NCI-H1092 (cell line): Measurements from ENCODE around the gene MACF1.
"Not testable (repeated sequence)": the region's sequence is repeated elsewhere in the genome, so short reads cannot be mapped to it uniquely, and the experiment has no call there.

Experiments used
- DNase-seq: peaks from one replicate; lab custom pipeline; 2025; lab: John Stamatoyannopoulos, UW

MACF1 gene

DNA sequence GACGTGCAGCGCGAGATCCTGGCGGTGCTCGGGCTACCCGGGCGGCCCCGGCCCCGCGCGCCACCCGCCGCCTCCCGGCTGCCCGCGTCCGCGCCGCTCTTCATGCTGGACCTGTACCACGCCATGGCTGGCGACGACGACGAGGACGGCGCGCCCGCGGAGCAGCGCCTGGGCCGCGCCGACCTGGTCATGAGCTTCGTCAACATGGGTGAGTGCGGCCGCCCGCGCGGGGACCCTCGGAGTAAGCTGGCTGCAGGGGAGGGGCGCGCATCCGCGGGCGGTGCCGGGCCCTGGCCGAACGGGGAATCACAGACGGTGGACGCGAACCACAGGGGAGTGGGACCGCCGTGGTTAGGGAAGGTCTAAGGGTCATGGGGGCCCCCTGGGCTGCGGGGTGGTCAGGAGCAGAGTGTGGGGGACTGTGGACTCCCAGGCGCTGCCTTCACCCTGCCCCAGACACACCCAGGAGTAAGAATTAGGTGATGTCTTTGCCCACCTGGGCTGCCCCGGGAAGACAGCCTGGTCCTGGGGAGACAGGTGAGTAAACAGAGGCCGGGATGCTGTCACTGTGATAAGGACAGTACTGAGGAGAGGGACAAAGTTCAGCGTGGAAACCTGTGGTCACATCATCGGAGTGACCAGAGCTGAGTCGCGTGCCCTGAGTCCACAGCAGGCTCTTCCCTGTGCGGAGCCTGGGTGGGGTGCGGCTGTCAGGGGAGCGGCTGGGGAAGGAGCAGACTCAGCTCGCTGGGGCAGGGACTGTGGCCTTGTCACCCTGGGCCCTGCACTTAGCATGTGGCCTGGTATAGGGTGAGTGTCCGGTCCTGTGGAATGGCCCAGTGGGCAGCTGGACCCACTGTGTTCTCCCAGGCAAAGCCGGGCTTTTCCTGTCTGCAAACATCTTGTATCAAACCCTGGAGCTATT is 287.9 kb downstream of the MACF1 start:
- not testable (repeated sequence) for DNase-seq

DNA sequence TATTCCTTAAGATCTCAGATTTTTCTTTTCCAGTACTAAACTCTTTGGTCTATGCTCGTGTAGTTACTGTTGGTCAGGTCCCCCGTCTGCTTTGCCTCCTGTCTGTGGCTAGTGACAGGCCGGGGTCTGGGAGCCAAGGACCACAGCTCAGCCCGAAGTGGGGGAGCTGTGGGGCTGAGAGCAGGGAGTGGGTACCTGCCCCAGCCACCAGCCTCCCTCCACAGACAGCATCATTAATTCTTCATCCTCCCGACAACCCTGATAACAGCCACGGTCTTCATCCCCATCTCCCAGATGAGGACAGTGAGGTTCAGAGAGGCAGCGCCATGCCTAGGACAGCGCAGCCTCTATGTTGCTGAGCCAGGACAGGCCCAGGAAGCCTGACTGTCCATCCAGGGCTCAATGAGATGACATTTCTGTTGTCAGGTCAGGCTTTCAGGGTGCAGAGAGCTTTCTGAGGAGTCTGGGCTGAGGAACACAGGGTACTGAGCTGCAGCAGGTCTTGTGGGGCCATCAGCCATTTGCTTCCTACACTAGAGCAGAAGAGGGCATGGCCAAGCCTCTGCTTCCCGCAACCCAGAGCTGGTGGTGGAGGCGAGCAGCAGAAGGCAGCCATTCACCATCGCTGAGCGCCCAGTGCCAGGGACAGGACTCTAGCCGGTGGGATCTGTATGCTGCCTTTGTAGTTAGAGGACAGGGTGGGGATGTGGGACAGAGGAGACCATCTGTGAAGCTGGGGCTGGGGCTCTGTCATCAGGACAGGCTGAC is 288.7 kb downstream of the MACF1 start:
- DNase-seq = not testable (repeated sequence)

DNA sequence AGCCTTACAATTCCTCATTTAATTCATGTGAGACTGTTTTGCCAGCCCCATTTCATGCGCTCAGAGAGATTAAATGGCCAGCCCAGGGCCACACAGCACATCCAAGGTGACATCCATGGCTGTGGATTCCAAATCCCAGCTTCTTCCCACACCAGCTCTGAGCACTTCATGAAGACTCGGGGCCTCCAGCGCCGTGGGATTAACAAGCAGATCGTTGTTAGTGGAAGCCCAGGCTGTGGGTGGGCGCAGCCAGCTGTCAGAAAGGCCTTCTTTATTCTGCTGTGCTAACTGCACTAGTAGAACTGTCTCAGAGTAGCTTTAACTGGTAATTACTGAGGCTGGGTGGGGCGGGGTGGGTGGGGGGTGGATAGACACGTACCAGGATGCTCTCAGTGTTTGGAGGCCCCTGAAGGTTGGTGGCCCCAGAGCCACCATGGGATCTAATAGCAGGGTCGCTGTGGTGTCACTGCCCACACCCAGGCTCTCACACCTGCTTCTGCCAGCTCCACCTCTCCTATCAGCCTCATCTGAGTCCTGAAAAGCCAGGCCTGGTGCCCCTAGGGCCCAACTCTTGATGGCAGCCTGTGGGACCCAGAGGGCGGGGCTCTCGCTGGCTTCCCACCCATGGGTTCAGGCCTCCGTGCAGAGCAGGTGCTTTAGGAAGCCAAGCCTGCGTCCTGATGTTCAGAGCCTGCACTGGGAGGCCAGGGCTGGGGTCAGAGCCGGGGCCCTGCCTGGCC is 290.3 kb downstream of the MACF1 start:
- DNase-seq = no peak

DNA sequence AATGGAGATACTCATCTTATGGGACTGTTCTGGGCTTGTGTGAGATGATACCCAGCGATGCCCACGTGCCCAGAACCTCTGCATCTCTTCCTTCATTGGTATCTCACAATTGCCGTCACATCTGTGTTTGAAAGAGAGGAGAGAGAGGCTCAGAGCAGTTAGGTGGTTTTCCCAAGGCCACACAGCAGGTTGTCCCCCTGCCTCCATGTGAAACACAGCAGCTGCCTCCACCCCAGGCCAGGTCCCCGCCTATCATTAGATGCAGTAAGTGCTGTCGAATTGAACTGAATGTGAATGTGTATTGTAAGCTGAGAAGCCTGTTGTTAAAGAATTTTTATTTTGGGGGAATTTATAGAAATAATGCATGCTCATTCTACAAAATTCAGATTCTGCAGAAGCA is 292.0 kb downstream of the MACF1 start:
- DNase-seq = not testable (repeated sequence)

DNA sequence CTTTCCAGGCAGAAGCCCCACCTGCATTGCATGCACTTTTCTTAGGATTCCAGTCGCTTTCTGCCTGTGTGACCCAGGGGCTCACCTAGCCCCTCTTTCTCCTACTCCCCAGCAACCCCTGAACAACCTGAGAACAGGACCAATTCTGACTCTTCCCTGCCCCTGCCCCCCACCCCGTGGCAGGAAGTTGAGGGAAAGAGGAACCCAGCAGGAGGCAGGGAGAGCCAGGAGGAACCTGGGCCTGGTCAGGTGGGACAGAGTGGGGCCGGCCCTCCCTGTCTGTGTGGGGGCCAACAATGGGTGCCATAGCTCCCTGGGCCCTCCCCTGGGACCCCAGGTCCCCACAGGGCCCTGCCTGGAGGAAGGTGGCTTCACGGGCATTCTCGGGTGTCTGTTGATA is 293.1 kb downstream of the MACF1 start:
- DNase-seq = no peak

DNA sequence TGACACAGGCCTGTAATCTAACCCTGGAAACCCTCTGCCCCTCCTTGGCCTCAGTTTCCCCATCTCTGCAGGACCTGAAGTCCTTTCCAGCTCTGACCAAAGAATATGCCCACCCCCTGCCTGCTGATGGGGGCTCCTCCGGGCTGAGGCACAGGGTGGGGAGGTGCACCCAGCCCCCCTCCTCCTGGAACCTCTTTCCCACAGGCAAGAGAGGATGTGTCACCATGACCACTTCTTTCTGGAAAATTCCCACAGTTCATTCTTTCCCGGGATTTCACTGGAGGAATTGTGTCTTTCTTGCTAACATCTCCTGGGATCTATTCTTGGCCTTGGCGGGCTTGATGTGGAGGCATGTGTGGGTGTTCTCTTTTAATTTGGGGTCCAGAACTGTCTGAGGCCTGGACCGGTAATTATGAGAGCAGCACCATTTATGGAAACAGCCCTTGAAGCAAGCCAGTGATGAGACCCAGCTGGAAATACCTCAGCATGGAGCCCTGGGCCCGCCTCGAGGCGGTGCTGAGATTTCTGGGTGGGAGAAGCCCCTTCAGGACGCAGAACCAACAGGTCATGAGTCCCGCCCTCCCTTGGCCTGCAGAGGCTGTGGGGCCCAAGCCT is 293.7 kb downstream of the MACF1 start:
- DNase-seq = not testable (repeated sequence)

DNA sequence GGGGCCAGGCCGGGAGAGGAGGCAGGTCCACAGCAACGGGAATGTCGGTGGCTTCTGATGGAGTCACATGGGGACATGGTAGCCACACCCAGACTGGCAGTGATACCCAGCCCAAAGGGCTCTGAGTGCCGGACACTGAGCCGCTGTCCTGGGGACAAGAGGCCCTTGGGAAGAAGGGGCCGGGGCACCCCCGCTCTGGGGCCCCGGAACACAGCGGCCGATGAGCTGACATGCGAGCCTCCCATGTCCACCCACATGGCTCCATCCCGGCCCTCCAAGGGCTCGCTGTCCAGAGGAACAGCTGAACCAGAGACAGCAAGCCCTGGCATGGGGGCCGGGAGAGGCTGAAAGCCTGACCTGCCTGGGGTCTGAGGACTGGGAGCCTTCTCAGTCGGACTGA is 294.3 kb downstream of the MACF1 start:
- DNase-seq = not testable (repeated sequence)

DNA sequence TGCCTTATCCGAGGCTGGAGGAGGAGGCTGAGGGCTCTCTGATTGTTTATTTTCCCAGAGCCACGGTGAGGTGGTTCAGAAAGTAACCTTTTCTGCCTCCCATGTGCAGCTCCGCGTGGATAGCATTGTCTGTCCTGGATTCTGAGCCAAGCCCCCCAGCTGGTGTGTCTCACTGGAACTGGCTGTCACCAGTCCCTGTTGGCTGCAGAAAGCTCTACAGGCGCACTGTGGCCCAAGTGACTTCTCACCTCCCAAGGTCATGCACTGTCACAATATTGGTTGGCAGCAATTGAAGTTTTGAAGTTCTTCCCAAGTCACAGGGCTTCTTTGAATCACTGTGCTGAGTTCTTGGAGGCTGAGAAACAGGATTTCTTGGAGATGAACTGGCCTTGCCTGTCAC is 295.2 kb downstream of the MACF1 start:
- no peak for DNase-seq

DNA sequence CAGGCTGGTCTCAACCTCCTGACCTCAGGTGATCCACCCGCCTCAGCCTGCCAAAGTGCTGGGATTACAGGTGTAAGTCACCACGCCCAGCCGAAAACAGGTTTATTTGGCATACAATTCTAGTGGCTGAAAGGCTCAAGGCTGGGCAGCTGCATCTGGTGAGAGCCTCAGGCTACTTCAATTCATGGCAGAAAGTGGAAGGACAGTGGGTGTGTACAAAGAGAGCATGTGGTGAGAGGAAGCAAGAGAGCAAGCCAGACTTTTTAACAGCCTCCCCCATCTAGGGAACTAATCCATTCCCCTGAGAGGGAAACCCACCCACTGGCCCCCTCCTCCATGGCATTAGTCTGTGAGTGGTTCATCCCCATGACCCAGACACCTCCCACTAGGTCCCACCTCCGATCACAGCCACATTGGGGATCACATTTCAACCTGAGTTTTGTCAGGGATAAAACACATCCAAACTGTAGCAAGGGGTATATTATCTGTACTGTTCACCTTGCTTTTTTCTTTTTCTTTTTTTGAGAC is 296.4 kb downstream of the MACF1 start:
- DNase-seq = no peak

DNA sequence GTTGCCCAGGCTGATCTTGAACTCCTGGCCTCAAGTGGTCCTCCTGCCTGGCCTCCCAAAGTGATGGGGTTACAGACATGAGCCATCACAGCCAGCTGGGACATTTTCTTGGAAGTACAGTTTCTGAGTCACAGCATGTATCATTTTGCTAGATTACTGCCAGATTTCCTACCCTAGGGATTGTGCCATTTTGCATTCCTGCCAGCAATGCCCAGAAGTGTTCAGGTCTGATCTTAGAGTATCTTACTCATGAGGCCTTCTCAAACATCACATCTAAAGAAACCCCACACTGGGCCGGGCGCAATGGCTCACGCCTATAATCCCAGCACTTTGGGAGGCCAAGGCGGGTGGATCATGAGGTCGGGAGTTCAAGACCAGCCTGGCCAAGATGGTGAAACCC is 297.2 kb downstream of the MACF1 start:
- DNase-seq = no peak

DNA sequence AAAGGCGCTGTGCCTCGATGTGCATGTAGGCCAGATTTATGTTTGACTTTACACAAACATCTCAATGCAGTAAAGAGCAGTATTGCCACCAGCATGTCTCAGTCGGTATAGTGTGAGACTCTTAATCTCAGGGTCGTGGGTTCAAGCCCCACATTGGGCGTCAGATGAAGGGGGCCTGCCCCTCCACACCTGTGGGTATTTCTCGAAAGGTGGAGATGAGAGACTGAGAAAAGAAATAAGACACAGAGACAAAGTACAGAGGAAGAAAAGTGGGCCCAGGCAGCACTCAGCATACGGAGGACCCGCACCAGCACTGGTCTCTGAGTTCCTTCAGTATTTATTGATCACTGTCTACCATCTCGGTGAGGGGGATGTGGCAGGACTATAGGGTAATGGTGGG is 299.9 kb downstream of the MACF1 start:
- DNase-seq = not testable (repeated sequence)

DNA sequence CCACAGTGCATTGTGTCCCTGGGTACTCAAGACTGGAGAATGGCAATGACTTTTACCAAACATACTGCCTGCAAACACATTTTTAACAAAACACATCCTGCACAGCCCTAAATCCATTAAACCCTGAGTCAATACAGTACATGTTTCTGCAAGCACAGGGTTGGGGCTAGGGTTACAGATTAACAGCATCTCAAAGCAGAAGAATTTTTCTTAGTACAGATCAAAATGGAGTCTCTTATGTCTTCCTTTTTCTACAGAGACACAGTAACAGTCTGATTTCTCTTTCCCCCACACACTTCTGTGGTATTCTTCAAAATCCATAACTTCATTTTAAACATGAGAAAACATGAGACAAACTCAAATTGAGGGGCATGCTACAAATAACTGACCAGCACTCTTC is 300.8 kb downstream of the MACF1 start:
- DNase-seq = no peak

DNA sequence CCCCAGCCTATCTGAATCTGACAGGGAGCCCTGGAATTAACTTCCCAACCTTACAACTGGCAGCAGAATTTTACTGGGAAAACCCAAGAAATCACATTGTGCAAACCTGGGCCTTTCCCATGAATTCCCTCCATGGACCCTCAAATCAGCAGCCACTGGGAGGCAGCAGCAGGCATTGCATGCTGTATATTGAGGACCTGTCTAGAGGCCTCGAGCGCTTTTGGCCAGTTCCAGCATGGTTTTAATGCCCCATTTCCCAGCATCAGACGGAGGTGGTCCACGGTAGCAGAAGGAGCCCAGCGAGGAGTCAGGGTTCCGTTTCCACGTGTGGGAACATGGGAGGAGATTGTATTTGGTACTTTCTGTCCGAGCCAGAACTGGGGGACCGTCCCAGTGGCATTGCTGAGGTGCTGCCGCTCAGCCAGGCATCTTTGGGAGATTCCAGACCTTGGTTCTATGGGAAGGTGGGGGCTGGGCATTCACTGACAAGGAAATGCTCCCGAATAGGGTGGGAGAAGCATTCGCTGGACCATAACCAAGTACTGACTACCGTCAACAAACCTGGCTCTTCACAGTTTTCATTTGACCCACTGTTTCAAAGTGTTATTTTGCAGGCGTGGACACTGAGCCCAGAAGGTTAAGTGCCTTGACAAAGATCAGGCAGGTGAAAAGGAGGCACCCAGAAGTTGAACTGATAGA is 302.9 kb downstream of the MACF1 start:
- DNase-seq = no peak

DNA sequence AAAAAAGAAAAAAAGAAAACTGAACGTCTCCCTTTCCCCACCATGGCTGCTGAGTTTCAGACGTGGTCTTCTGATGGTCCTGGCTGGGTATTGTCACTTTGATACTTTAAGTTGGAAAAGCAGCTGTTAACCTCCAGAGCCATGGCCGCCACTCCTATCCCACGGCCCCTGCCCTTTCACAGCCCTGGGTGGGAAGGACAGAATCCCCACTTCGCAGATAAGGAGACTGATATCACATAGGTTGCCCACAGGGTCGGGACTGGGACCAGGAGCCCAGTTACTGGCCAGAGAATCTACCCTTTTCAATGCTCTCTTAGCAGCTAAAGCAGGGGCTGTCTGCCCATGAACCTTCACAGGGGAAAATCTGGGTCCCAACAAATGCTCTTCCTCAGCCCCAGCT is 303.8 kb downstream of the MACF1 start:
- DNase-seq = no peak

DNA sequence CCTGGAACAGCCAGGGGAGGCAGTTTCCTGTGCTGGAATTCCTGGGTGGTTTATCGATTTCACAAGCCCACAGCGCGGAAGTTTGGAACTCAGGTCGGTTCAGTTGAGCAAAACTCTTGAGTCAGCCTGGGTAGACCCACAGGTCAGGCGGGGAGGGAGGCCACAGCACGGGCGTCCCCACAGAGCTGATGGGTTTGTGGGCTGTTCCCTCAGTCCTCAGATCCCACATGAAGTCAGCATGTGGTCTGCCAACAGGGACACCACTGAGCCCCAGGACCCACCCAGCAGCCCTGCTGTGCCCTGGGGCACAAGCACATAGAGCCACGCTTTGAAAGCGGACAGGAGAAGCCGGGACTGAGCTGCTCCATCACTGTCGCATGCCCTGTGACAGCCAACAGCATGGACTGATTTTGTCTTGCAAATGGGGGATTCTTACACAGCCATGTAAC is 304.4 kb downstream of the MACF1 start:
- no peak for DNase-seq

DNA sequence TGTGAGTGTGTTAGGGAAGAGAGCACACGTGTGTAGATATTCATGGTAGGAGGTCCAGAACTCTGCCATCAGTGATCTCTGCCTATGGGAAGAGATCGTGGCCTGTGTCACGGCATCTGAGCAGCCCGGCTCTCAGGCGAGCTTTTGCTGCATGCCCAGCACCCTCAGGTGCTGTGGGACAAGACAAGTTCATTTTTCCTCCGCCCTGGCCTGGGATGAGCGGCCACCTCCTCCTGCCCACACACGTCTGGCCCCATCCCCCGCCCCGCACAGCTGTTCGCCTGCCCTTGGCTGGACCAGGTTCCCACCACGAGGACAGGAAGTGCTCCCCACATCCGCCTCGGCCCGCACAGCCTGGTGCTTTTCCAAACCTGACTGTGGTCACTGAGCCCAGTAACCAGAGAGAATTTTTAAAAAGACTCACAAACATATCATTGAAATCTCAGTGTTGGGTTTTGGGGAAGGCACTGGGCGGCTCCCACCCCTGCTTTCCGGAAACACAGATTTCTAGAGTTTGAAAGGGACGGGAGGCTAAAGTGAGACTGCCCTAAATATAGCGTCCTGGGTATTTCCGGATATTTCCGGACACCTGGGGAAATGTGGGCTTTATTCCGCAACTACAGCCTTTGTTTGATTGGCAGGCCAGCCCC is 305.0 kb downstream of the MACF1 start:
- DNase-seq = no peak

DNA sequence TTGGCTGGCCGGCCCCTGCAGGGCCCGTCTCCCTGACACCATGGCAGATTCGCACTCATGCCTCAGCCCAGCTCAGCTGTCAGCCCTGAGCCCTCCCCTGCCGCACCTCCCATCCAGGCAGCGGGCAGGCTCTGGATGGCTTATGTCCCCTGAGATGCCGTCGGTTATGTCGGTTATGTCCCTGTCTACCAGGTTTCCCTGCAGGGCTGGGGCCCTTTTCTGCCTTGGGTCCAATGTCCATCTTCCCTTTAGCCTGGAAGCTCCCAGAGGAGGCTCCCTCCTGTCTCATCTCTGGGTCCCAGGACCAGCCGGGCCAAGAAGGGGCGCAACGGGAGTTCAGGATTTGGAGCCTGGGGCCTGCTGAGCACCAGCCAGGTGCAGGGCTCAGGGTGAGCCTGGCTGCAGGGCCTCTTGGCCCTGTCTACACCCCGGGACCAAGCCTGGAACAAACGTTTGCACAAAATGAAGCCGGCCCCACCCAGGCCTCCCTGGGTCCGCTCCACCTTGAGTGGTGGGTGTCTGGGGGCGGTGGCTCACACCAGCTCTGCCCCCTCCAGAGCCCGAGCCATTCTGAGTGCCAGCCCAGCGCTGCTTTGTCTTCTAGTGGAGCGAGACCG is 306.2 kb downstream of the MACF1 start:
- not testable (repeated sequence) for DNase-seq

DNA sequence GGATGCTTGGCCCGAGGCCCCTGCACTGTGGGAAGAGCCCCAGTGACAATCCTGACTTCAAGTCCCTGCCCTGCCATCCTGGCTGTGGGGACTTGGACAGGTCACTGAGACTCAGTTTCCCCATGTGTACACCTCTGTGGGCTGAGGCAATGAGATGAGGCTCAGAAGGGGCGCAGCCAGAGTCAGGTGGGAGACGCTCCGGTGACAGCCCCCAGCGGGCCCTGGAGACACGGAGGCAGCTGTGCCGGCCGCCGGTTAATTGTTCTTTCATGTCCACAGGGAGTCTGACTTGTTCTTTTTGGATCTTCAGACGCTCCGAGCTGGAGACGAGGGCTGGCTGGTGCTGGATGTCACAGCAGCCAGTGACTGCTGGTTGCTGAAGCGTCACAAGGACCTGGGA is 307.0 kb downstream of the MACF1 start:
- DNase-seq = not testable (repeated sequence)

DNA sequence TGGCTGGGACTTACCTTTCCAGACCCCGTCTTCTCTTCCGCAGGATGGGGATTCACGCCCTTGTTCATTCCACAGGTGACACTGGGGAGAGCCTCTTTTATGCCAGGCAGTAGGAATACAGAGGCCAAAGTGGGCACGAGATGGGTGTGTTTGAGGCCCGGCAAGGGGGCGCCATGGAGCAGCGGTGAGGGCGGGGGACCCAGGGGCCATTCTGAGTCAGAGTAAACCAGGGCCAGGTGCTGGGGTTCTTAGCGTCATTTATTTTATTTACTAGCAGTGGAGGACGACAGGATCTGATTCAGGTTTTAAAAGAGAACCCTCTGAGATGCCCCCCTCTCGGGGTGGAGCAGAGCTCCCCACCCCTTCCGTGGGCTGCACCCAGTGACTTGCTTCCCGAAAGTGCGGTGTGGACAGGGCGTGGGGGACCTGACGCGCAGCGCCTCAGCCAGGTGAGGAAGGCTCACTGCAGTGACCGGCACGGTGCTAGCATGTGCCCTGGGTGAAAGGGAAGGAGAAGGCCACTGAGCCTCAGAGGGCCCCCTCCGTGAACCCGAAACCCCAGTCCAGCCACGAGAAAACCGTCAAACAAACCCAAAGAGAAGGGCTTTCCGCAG is 307.8 kb downstream of the MACF1 start:
- not testable (repeated sequence) for DNase-seq

DNA sequence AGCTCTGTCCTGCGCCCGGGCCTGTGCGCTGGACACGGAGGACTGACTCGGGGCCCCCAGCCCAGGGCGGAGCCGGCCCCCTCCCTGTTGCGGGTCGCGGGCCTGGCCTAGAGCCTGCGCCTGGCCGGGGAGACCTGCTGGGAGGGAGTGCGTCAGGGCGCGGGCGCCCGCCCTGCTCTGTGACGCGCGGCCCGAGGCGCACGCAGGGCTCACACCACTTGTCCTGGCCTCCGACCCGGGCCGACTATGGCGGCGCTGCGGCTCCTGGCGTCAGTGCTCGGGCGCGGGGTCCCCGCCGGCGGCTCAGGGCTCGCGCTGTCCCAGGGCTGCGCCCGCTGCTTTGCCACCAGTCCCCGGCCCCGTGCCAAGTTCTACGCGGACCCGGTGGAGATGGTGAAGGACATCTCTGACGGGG is 310.2 kb downstream of the MACF1 start:
- not testable (repeated sequence) for DNase-seq
